Measurements from ENCODE around the gene CST9. TPM values are rescaled to one million over a fixed set of nuclear protein-coding genes. Genes with fewer than 3 reads are reported as not detected.
A peak's percentile ranks its signal among the peaks of the same experiment; 100 is the strongest.

The CST9 gene
- polyA plus RNA-seq, 1 donor (not counting 4 experiments of a cell fraction or from before 2014, with no cell fraction given) = not detected

DNA sequence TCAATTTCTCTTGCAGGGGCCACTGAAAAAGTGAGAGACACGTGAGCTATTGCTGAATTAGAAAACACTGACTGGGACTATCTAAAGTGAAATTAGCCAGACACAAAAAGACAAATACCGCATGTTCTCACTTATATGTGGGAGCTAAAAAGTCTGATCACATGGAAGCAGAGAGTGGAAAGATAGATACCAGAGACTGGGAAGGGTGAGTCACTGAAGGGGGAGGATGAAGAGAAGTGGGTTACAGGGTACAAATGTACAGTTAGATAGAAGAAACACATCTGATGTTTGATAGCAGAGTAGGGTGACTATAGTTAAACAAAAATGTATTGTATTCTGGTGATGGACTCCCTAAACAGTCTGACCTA lies 18.6 kb upstream of the CST9 start:
- Histone ChIP-seq H3K9me3 (ENCODE audit: control insufficient read depth, low read depth, low read length) (no peaks in the 10 kb centered on the region), H3K36me3 (ENCODE audit: control insufficient read depth in 2 of 2, extremely low read depth in 1 of 2, insufficient read depth in 2 of 2, low read length in 2 of 2) (no peaks in the 10 kb centered on the region), H4K20me1 (ENCODE audit: control insufficient read depth, extremely low read depth, insufficient read depth, low read length) (no peaks in the 10 kb centered on the region), H3K4me3 (ENCODE audit: control insufficient read depth in 2 of 3, extremely low read depth in 1 of 3, insufficient read depth in 2 of 3, low read depth in 1 of 3, low read length in 3 of 3) (no peak overlapping the region), H3K9me1 (ENCODE audit: control insufficient read depth, extremely low read depth, insufficient read depth, low read length) (no peaks in the 10 kb centered on the region), H3K9ac (ENCODE audit: control insufficient read depth, extremely low read depth, insufficient read depth, low read length) (peak overlapping the region; percentile 1), H2AFZ (ENCODE audit: control insufficient read depth, low read length) (no peak overlapping the region), H3K27ac (ENCODE audit: control insufficient read depth, insufficient read depth, low read length) (peak overlapping the region; percentile 45), H3K27me3 (ENCODE audit: control insufficient read depth, extremely low read depth, insufficient read depth, low read length) (no peaks in the 10 kb centered on the region), H3K4me1 (ENCODE audit: control insufficient read depth, extremely low read depth, insufficient read depth, low read length) (peaks cover 46% of the 10 kb centered on the region), H3K79me2 (ENCODE audit: control insufficient read depth, insufficient read depth, low read length) (no peaks in the 10 kb centered on the region), H3K4me2 (ENCODE audit: control insufficient read depth, extremely low read depth, insufficient read depth, low read depth, low read length) (peak overlapping the region; percentile 9)
- dilution Hi-C loops (cut with MboI; ENCODE audit: extremely low pct_ligation_motif_present, low sequenced_read_pairs) = loop anchor here (25.0 kb wide), 1 partner anchor 212 kb away; the partner anchor contains the start of gene NAPB
- TF ChIP-seq, protein P1, sequence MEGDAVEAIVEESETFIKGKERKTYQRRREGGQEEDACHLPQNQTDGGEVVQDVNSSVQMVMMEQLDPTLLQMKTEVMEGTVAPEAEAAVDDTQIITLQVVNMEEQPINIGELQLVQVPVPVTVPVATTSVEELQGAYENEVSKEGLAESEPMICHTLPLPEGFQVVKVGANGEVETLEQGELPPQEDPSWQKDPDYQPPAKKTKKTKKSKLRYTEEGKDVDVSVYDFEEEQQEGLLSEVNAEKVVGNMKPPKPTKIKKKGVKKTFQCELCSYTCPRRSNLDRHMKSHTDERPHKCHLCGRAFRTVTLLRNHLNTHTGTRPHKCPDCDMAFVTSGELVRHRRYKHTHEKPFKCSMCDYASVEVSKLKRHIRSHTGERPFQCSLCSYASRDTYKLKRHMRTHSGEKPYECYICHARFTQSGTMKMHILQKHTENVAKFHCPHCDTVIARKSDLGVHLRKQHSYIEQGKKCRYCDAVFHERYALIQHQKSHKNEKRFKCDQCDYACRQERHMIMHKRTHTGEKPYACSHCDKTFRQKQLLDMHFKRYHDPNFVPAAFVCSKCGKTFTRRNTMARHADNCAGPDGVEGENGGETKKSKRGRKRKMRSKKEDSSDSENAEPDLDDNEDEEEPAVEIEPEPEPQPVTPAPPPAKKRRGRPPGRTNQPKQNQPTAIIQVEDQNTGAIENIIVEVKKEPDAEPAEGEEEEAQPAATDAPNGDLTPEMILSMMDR (optimal IDR thresholded peaks at IDR 0.05 in 1 of 3, IDR thresholded peaks at IDR 0.05 in 1 of 3, conservative IDR thresholded peaks at IDR 0.05 in 1 of 3; ENCODE audit: extremely low read depth in 1 of 3, insufficient read depth in 2 of 3, low read length in 3 of 3) = no peak
- no peak for TF ChIP-seq EZH2 (IDR thresholded peaks at IDR 0.05; ENCODE audit: low read length)
- DNase-seq (ENCODE audit: low read depth, low spot score) (no peak), FAIRE-seq (no peak)

DNA sequence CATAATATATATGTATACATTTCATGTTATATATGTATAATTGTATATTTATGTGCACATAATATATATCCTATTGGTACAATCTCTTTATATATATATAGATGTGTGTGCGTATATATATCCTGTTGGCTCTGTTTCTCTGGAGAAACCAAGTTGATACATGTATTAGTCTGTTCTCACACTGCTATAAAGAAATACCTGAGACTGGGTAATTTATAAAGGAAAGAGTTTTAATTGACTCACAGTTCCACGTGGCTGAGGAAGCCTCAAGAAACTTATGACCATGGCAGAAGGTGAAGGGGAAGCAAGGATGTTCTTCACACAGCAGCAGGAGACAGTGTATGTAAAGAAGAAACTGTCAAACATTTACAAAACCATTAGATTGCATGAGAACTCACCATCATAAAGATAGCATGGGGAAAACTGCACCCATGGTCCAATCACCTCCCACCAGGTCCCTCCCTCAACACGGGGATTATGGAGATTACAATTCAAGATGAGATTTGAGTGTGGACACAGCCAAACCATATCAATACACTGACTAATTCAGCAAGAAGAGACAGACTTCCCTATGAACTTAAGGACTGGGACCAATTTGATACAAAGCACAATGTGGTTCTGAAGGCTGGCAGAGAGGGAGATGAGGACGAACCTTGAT lies 18.1 kb upstream of the CST9 start:
- H2AFZ ChIP-seq (ENCODE audit: control insufficient read depth, low read length) = peak overlapping the region; percentile 4
- no peak overlapping the region for H3K4me3 ChIP-seq (ENCODE audit: control insufficient read depth in 2 of 3, extremely low read depth in 1 of 3, insufficient read depth in 2 of 3, low read depth in 1 of 3, low read length in 3 of 3)
- no peak for DNase-seq (ENCODE audit: low read depth, low spot score)
- no peak for FAIRE-seq
- H3K79me2 ChIP-seq (ENCODE audit: control insufficient read depth, insufficient read depth, low read length) = no peaks in the 10 kb centered on the region
- TF ChIP-seq, protein P1 (optimal IDR thresholded peaks at IDR 0.05 in 1 of 3, IDR thresholded peaks at IDR 0.05 in 1 of 3, conservative IDR thresholded peaks at IDR 0.05 in 1 of 3; ENCODE audit: extremely low read depth in 1 of 3, insufficient read depth in 2 of 3, low read length in 3 of 3) = no peak
- no peak for TF ChIP-seq EZH2 (IDR thresholded peaks at IDR 0.05; ENCODE audit: low read length)
- H3K27me3 ChIP-seq (ENCODE audit: control insufficient read depth, extremely low read depth, insufficient read depth, low read length) = no peaks in the 10 kb centered on the region
- peak overlapping the region; percentile 9 for H3K4me2 ChIP-seq (ENCODE audit: control insufficient read depth, extremely low read depth, insufficient read depth, low read depth, low read length)
- no peaks in the 10 kb centered on the region for H3K36me3 ChIP-seq (ENCODE audit: control insufficient read depth in 2 of 2, extremely low read depth in 1 of 2, insufficient read depth in 2 of 2, low read length in 2 of 2)
- H3K9ac ChIP-seq (ENCODE audit: control insufficient read depth, extremely low read depth, insufficient read depth, low read length) = peak overlapping the region; percentile 1
- no peaks in the 10 kb centered on the region for H4K20me1 ChIP-seq (ENCODE audit: control insufficient read depth, extremely low read depth, insufficient read depth, low read length)
- H3K27ac ChIP-seq (ENCODE audit: control insufficient read depth, insufficient read depth, low read length) = peak overlapping the region; percentile 45
- H3K9me3 ChIP-seq (ENCODE audit: control insufficient read depth, low read depth, low read length) = no peaks in the 10 kb centered on the region
- H3K4me1 ChIP-seq (ENCODE audit: control insufficient read depth, extremely low read depth, insufficient read depth, low read length) = peaks cover 42% of the 10 kb centered on the region
- no peaks in the 10 kb centered on the region for H3K9me1 ChIP-seq (ENCODE audit: control insufficient read depth, extremely low read depth, insufficient read depth, low read length)
- dilution Hi-C loops (cut with MboI; ENCODE audit: extremely low pct_ligation_motif_present, low sequenced_read_pairs) = loop anchor here (25.0 kb wide), 1 partner anchor 211 kb away; the partner anchor contains the start of gene NAPB
